SU-DHL-6 (cell line): ENCODE results near the gene SLC6A3.

Source experiments
- H2AFZ ChIP-seq: fragments of 200-600 bp; sonication (generic); 2 replicates; pipeline ENCODE4 v1.6.1; 2014; ENCODE audit warnings: low read depth, mild to moderate bottlenecking, moderate library complexity, mixed read lengths, antibody characterized with exemption, low read length; ENCODE audit not compliant: severe bottlenecking
- H3F3A ChIP-seq: fragments of 200-600 bp; shearing (Covaris generic); 2 replicates; pipeline ENCODE4 v1.6.0; 2016; ENCODE audit warnings: antibody characterized with exemption, mild to moderate bottlenecking; ENCODE audit not compliant: insufficient read depth
- H3K27ac ChIP-seq: fragments of 200-600 bp; sonication (generic); 2 replicates; pipeline ENCODE4 v1.5.1; 2016; ENCODE audit warnings: low read depth, mild to moderate bottlenecking, low read length, moderate library complexity, mixed read lengths
- H3K27me3 ChIP-seq: fragments of 200-600 bp; sonication (generic), shearing (Covaris generic); 2 replicates; pipeline ENCODE4 v1.6.0; 2014; ENCODE audit warnings: mild to moderate bottlenecking, low read length
- H3K36me3 ChIP-seq: fragments of 200-600 bp; sonication (generic); 2 replicates; pipeline ENCODE4 v1.6.1; 2014; ENCODE audit warnings: mild to moderate bottlenecking, low read length, mixed read lengths
- H3K4me2 ChIP-seq: fragments of 300-600, 200-600 bp; shearing (Covaris generic), sonication (generic); 2 replicates; pipeline ENCODE4 v1.6.0; 2014; ENCODE audit warnings: low read length, low read depth, mild to moderate bottlenecking; ENCODE audit not compliant: poor library complexity, severe bottlenecking
- H3K4me3 ChIP-seq: fragments of 200-600 bp; sonication (generic); 2 replicates; pipeline ENCODE4 v1.5.1; 2014; ENCODE audit warnings: antibody characterized with exemption, low read length, mild to moderate bottlenecking, mixed read lengths; ENCODE audit not compliant: insufficient read depth, poor library complexity, severe bottlenecking
- H3K79me2 ChIP-seq: fragments of 200-600 bp; sonication (generic); 2 replicates; pipeline ENCODE4 v1.6.1; 2014; ENCODE audit warnings: mild to moderate bottlenecking, low read length, moderate library complexity; ENCODE audit not compliant: insufficient read depth
- H3K9ac ChIP-seq: fragments of 200-600 bp; sonication (generic); 2 replicates; pipeline ENCODE4 v1.7.0; 2014; ENCODE audit warnings: mild to moderate bottlenecking, low read length
- H3K9me2 ChIP-seq: fragments of 200-600 bp; sonication (generic); replicated peaks from 2 replicates; pipeline ENCODE4 v1.6.1; 2014; ENCODE audit warnings: low read length; ENCODE audit not compliant: insufficient read depth
- H3K9me3 ChIP-seq: fragments of 200-600 bp; sonication (generic); 2 replicates; pipeline ENCODE4 v1.6.1; 2014; ENCODE audit warnings: low read length, mixed read lengths; ENCODE audit not compliant: insufficient read depth
- H4K20me1 ChIP-seq: fragments of 200-600 bp; sonication (generic); 2 replicates; pipeline ENCODE4 v1.6.1; 2014; ENCODE audit warnings: low read depth, mild to moderate bottlenecking, antibody characterized with exemption, low read length, moderate library complexity, mixed read lengths
- CTCF ChIP-seq: fragments of 200-600 bp; sonication (generic); IDR thresholded peaks from one replicate; pipeline ENCODE4 v1.5.1; 2017; ENCODE audit warnings: antibody characterized with exemption, mild to moderate bottlenecking, low read length, moderate library complexity; ENCODE audit not compliant: insufficient read depth, poor library complexity, severe bottlenecking
- EZH2phosphoT487 ChIP-seq: fragments of 200-600 bp; sonication (generic), shearing (Covaris generic); conservative IDR thresholded peaks from 2 replicates; pipeline ENCODE4 v1.6.1; 2018; ENCODE audit warnings: mild to moderate bottlenecking, antibody characterized with exemption, low read length, moderate library complexity, mixed read lengths

Gene SLC6A3

GRCh38 chr5:1468247-1468612 lies 23.0 kb upstream of the SLC6A3 start:
- no peaks in the 10 kb centered on the region for H3K27me3 ChIP-seq
- no peaks in the 10 kb centered on the region for H4K20me1 ChIP-seq
- no peaks in the 10 kb centered on the region for H3F3A ChIP-seq
- H3K79me2 ChIP-seq: no peaks in the 10 kb centered on the region
- no peaks in the 10 kb centered on the region for H3K9me2 ChIP-seq
- no peak overlapping the region for H2AFZ ChIP-seq
- H3K27ac ChIP-seq: no peak overlapping the region
- no peaks in the 10 kb centered on the region; the same call in 1 of the 2 replicates for H3K9me3 ChIP-seq
- no peak overlapping the region for H3K4me2 ChIP-seq
- TF ChIP-seq CTCF (no peak), EZH2phosphoT487 (no peak)
- no peak overlapping the region for H3K9ac ChIP-seq
- H3K36me3 ChIP-seq: no peaks in the 10 kb centered on the region
- H3K4me3 ChIP-seq: no peak overlapping the region

GRCh38 chr5:1467341-1468246 lies 22.4 kb upstream of the SLC6A3 start:
- Histone ChIP-seq H3K4me2 (no peak overlapping the region), H3K27ac (no peak overlapping the region), H3K4me3 (no peak overlapping the region), H3K9ac (no peak overlapping the region), H3K27me3 (no peaks in the 10 kb centered on the region), H2AFZ (no peak overlapping the region), H3K9me3 (no peaks in the 10 kb centered on the region; the same call in 1 of the 2 replicates), H3K9me2 (no peaks in the 10 kb centered on the region), H3K79me2 (no peaks in the 10 kb centered on the region), H3K36me3 (no peaks in the 10 kb centered on the region), H4K20me1 (no peaks in the 10 kb centered on the region), H3F3A (no peaks in the 10 kb centered on the region)
- TF ChIP-seq EZH2phosphoT487 (no peak), CTCF (no peak)

- Histone ChIP-seq H3K9me2 (no peaks in the 10 kb centered on the region), H3K9ac (no peak overlapping the region), H3K36me3 (no peaks in the 10 kb centered on the region), H3K27me3 (no peaks in the 10 kb centered on the region), H3F3A (no peaks in the 10 kb centered on the region), H3K79me2 (no peaks in the 10 kb centered on the region), H3K4me2 (no peak overlapping the region), H3K27ac (no peak overlapping the region), H4K20me1 (no peaks in the 10 kb centered on the region), H3K9me3 (no peaks in the 10 kb centered on the region; the same call in 1 of the 2 replicates), H2AFZ (no peak overlapping the region), H3K4me3 (no peak overlapping the region)
- TF ChIP-seq EZH2phosphoT487: no peak
- no peak for TF ChIP-seq CTCF
Observed at GRCh38 chr5:1466631-1467265, 21.5 kb upstream of the SLC6A3 start.
